ENCODE data around the gene WDR31. TPM values are rescaled to one million over a fixed set of nuclear protein-coding genes. Genes with fewer than 3 reads are reported as not detected.

Gene WDR31
- polyA plus RNA-seq, 3 donors = 0.05 to 0.11 TPM; not detected in 1

GRCh38 chr9:113352006-113352405 is 11.9 kb upstream of the WDR31 start:
- Mint-ChIP-seq H3K36me3 (no peaks in the 10 kb centered on the region), H3K4me1 (peaks cover 30% of the 10 kb centered on the region), H3K4me3 (no peak overlapping the region), H3K27me3 (ENCODE audit: low read depth in 3 of 3) (peaks cover 8 to 14% (median 12%) of the 10 kb centered on the region in 3 donors), H3K9me3 (no peaks in the 10 kb centered on the region), H3K27ac (peak overlapping the region in 1 of 7 donors; percentile 50)
- Histone ChIP-seq H3K4me3 (replicated peaks in 1 of 3; ENCODE audit: low read depth in 2 of 3, low read length in 3 of 3) (no peak overlapping the region), H3K36me3 (replicated peaks in 1 of 2; ENCODE audit: control insufficient read depth in 1 of 2, insufficient read depth in 2 of 2, low read length in 2 of 2) (no peaks in the 10 kb centered on the region), H3K4me2 (replicated peaks; ENCODE audit: extremely low read depth, low read length, poor library complexity, severe bottlenecking) (no peak overlapping the region), H3K9ac (ENCODE audit: insufficient read depth, low read length, poor library complexity, severe bottlenecking) (no peak overlapping the region), H3K9me3 (replicated peaks in 1 of 2; ENCODE audit: control insufficient read depth in 1 of 2, insufficient read depth in 1 of 2, low read length in 2 of 2) (no peaks in the 10 kb centered on the region), H3K27ac (ENCODE audit: low read depth in 1 of 2, low read length in 2 of 2) (no peak overlapping the region), H3K4me1 (ENCODE audit: control insufficient read depth in 1 of 2, insufficient read depth in 2 of 2, low read length in 2 of 2) (peaks cover 19 to 21% of the 10 kb centered on the region in 2 donors), H3K79me2 (ENCODE audit: insufficient read depth, low read length) (no peaks in the 10 kb centered on the region), H4K20me1 (ENCODE audit: insufficient read depth, low read length) (no peaks in the 10 kb centered on the region), H2AFZ (ENCODE audit: insufficient read depth, low read depth, low read length, poor library complexity, severe bottlenecking) (no peak overlapping the region), H3K27me3 (ENCODE audit: control insufficient read depth in 2 of 2, insufficient read depth in 2 of 2, low read length in 2 of 2) (peaks cover 0 to 3% of the 10 kb centered on the region in 2 donors)
- WGBS (ENCODE audit: insufficient coverage) = 100% methylated on average over 1 of the region's 6 CpGs
- DNase-seq = no peak
- intact Hi-C loops (cut with micrococcal nuclease) = no loop called here
- no peak for TF ChIP-seq CTCF (IDR thresholded peaks at IDR 0.05)

- Histone ChIP-seq H3K36me3 (replicated peaks in 1 of 2; ENCODE audit: control insufficient read depth in 1 of 2, insufficient read depth in 2 of 2, low read length in 2 of 2) (no peaks in the 10 kb centered on the region), H3K9ac (ENCODE audit: insufficient read depth, low read length, poor library complexity, severe bottlenecking) (no peak overlapping the region), H3K79me2 (ENCODE audit: insufficient read depth, low read length) (no peaks in the 10 kb centered on the region), H3K27me3 (ENCODE audit: control insufficient read depth in 2 of 2, insufficient read depth in 2 of 2, low read length in 2 of 2) (peaks cover 0 to 3% of the 10 kb centered on the region in 2 donors), H3K27ac (ENCODE audit: low read depth in 1 of 2, low read length in 2 of 2) (no peak overlapping the region), H3K4me2 (replicated peaks; ENCODE audit: extremely low read depth, low read length, poor library complexity, severe bottlenecking) (peak overlapping the region; percentile 93), H3K9me3 (replicated peaks in 1 of 2; ENCODE audit: control insufficient read depth in 1 of 2, insufficient read depth in 1 of 2, low read length in 2 of 2) (no peaks in the 10 kb centered on the region), H2AFZ (ENCODE audit: insufficient read depth, low read depth, low read length, poor library complexity, severe bottlenecking) (peak overlapping the region; percentile 85), H3K4me1 (ENCODE audit: control insufficient read depth in 1 of 2, insufficient read depth in 2 of 2, low read length in 2 of 2) (peaks cover 19 to 21% of the 10 kb centered on the region in 2 donors), H4K20me1 (ENCODE audit: insufficient read depth, low read length) (no peaks in the 10 kb centered on the region), H3K4me3 (replicated peaks in 1 of 3; ENCODE audit: low read depth in 2 of 3, low read length in 3 of 3) (peak overlapping the region in 1 of 3 experiments; percentile 80)
- 0% methylated on average over 3 of the region's 6 CpGs for WGBS (ENCODE audit: insufficient coverage)
- H3K27me3 Mint-ChIP-seq (ENCODE audit: low read depth in 3 of 3) = peaks cover 8 to 14% (median 12%) of the 10 kb centered on the region in 3 donors
- peak overlapping the region; percentile 86 to 94 for H3K4me3 Mint-ChIP-seq
- peak overlapping the region in 6 of 7 donors; percentile 13 to 75 (median 51) for H3K27ac Mint-ChIP-seq
- H3K9me3 Mint-ChIP-seq = no peaks in the 10 kb centered on the region
- peak; percentile 37 to 58 (median 56) for DNase-seq
- H3K36me3 Mint-ChIP-seq = no peaks in the 10 kb centered on the region
- intact Hi-C loops (cut with micrococcal nuclease) = no loop called here
- H3K4me1 Mint-ChIP-seq = peaks cover 30% of the 10 kb centered on the region
- TF ChIP-seq CTCF (IDR thresholded peaks at IDR 0.05) = no peak
Measured at GRCh38 chr9:113350937-113351336, 10.9 kb upstream of the WDR31 start.

All from CD14-positive monocyte (primary cell).